ENCODE data around the gene MKS1.
A peak's percentile ranks its signal among the peaks of the same experiment; 100 is the strongest.

Gene MKS1

DNA sequence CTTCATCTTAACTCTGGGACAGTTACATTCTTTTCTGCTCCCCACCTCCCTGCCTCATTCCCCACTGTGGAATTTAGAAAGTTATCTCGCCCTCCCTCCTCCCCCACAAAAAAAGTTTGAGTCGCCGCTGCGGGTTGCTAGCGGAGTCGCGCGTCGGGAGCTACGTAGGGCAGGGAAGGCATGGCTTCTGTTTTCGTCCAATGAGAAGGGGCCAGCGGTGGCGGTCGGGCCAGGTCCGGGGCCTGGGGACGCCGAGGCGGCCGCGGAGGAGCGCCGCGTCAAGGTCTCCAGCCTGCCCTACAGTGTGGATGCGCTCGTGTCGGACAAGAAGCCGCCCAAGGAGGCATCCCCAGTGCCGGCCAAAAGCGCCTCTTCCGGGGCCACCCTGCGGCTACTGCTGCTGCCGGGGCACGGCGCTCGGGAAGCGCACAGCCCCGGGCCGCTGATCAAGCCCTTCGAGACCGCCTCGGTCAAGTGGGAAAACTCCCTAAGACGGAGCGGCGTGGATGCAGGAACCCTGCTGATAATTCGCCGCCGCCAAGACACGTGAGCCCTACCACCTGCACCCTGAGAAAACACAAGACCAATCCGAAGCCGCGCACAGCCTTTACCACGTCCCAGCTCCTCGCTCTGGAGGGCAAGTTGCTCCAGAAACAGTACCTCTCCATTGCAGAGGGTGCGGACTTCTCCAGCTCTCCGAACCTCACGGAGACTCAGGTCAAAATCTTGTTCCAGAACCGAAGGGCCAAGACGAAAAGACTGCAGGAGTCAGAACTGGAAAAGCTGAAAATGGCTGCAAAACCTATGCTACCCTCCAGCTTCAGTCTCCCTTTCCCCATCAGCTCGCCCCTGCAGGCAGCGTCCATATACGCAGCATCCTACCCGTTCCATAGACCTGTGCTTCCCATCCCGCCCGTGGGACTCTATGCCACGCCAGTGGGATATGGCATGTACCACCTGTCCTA is 61.9 kb downstream of the MKS1 start:
- peak; percentile 52 for DNase-seq
